ENCODE measurements around the gene LRRC27. TPM values are rescaled to one million over a fixed set of nuclear protein-coding genes. Genes with fewer than 3 reads are reported as not detected.

Gene LRRC27
- total RNA-seq, 4 donors from 2014 or later, result 0.59 to 32.6 (median 15.3) TPM

DNA sequence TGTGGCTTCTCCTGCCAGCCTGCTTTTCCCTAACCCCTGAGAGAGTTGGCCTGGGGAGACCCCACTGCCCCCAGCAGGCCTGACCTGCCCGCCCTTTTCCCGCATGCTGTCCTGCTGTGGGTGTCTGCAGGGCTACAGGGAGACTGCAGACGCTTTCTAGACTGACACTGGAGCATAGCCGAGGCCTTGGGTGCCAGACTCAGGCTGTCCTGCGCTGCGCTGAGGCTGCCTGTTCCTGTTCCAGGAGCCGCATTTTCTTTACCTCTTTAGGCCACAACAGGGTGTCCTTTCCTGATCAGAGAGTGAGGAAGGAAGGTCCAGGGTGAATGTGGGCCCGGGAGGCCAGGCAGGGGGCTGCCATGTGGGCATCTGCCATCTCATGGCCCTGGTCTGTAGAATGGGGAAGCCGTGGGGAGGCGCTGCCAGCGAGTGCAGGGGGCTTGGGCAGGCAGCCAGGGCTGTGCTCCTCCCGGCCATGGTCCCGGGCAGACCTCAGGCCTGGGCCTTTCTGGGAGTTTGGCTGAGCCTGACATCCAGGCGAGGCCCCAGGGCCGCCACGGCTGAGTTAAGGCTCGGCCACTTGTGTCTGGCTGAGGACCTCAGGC, 68.7 kb downstream of the LRRC27 start:
- Histone ChIP-seq H3K27me3 (no peaks in the 10 kb centered on the region), H3K9me3 (no peaks in the 10 kb centered on the region), H3K4me3 (no peak overlapping the region), H3K4me1 (peaks cover 0 to 20% of the 10 kb centered on the region in 2 donors), H3K27ac (peak overlapping the region; percentile 42 to 49), H3K36me3 (no peaks in the 10 kb centered on the region)
- no peak for TF ChIP-seq POLR2A (IDR thresholded peaks at IDR 0.05)
- TF ChIP-seq, protein P1, sequence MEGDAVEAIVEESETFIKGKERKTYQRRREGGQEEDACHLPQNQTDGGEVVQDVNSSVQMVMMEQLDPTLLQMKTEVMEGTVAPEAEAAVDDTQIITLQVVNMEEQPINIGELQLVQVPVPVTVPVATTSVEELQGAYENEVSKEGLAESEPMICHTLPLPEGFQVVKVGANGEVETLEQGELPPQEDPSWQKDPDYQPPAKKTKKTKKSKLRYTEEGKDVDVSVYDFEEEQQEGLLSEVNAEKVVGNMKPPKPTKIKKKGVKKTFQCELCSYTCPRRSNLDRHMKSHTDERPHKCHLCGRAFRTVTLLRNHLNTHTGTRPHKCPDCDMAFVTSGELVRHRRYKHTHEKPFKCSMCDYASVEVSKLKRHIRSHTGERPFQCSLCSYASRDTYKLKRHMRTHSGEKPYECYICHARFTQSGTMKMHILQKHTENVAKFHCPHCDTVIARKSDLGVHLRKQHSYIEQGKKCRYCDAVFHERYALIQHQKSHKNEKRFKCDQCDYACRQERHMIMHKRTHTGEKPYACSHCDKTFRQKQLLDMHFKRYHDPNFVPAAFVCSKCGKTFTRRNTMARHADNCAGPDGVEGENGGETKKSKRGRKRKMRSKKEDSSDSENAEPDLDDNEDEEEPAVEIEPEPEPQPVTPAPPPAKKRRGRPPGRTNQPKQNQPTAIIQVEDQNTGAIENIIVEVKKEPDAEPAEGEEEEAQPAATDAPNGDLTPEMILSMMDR (IDR thresholded peaks at IDR 0.05), result no peak
- DNase-seq, result no peak
- intact Hi-C loops (cut with DNase I; ENCODE audit: low total_unique reads), result no loop called here

- no peak for DNase-seq
- peaks cover 0 to 20% of the 10 kb centered on the region in 2 donors for H3K4me1 ChIP-seq
- TF ChIP-seq, protein P1 (IDR thresholded peaks at IDR 0.05), result no peak
- peak in 1 of 2 donors; percentile 26 for TF ChIP-seq POLR2A (IDR thresholded peaks at IDR 0.05)
- peak overlapping the region; percentile 42 to 49 for H3K27ac ChIP-seq
- intact Hi-C loops (cut with DNase I; ENCODE audit: low total_unique reads), result no loop called here
- no peaks in the 10 kb centered on the region for H3K9me3 ChIP-seq
- H3K4me3 ChIP-seq, result no peak overlapping the region
- no peaks in the 10 kb centered on the region for H3K36me3 ChIP-seq
- no peaks in the 10 kb centered on the region for H3K27me3 ChIP-seq
These were observed 69.6 kb downstream of the LRRC27 start for GRCh38 chr10:132401401-132402118.

- intact Hi-C loops (cut with DNase I; ENCODE audit: low total_unique reads), result no loop called here
- no peaks in the 10 kb centered on the region for H3K27me3 ChIP-seq
- no peak overlapping the region for H3K4me3 ChIP-seq
- no peak for DNase-seq
- no peak for TF ChIP-seq POLR2A (IDR thresholded peaks at IDR 0.05)
- TF ChIP-seq, protein P1 (IDR thresholded peaks at IDR 0.05), result no peak
- peaks cover 0 to 30% of the 10 kb centered on the region in 2 donors for H3K4me1 ChIP-seq
- H3K27ac ChIP-seq, result no peak overlapping the region
- no peaks in the 10 kb centered on the region for H3K9me3 ChIP-seq
- no peaks in the 10 kb centered on the region for H3K36me3 ChIP-seq
These were observed 70.8 kb downstream of the LRRC27 start for GRCh38 chr10:132402781-132403241.

- Histone ChIP-seq H3K36me3 (no peaks in the 10 kb centered on the region), H3K4me3 (no peak overlapping the region), H3K9me3 (no peaks in the 10 kb centered on the region), H3K27me3 (no peaks in the 10 kb centered on the region), H3K4me1 (peaks cover 0 to 29% of the 10 kb centered on the region in 2 donors), H3K27ac (no peak overlapping the region)
- intact Hi-C loops (cut with DNase I; ENCODE audit: low total_unique reads), result no loop called here
- TF ChIP-seq, protein P1 (IDR thresholded peaks at IDR 0.05), result no peak
- no peak for TF ChIP-seq POLR2A (IDR thresholded peaks at IDR 0.05)
- no peak for DNase-seq
These were observed 71.6 kb downstream of the LRRC27 start for GRCh38 chr10:132403511-132404168.
